H1 (cell line): ENCODE results near the gene PAWR. TPM values are rescaled to one million over a fixed set of nuclear protein-coding genes. Genes with fewer than 3 reads are reported as not detected.

ENCODE experiments used
- CTCF ChIA-PET: fragments of 300-600 bp; sonication (Branson Sonifier 250); formaldehyde crosslinking; loops from one replicate; lab custom pipeline; 2021; ENCODE audit not compliant: partially characterized antibody; lab: Charles Lee
- POLR2A ChIA-PET: fragments of 300-600 bp; sonication (Branson Sonifier 250); formaldehyde crosslinking; loops from one replicate; lab custom pipeline; 2021; ENCODE audit warnings: inconsistent platforms; ENCODE audit not compliant: partially characterized antibody; lab: Charles Lee
- DNase-seq, 2 experiments: peaks; one replicate each; pipeline versions ENCODE4 v3.0.0 to v3.0.0-alpha.2; 2010 to 2022; ENCODE audit warnings: low spot score in 2 of 2, low read depth in 1 of 2, mixed read lengths in 1 of 2
- FAIRE-seq: peaks from 2 replicates; lab custom pipeline; 2011; peaks lifted over from hg19 to GRCh38; lab: Jason Lieb, UNC
- H2AFZ ChIP-seq: 2 replicates; pipeline ENCODE4 v1.8.1; 2012; ENCODE audit warnings: low read length, inconsistent platforms
- H2AK5ac ChIP-seq: 2 replicates; pipeline ENCODE4 v1.6.1; 2013; ENCODE audit warnings: low read depth, low read length
- H2BK120ac ChIP-seq: replicated peaks from 2 replicates; pipeline ENCODE3; 2013; ENCODE audit warnings: low read depth, low read length, inconsistent platforms
- H2BK12ac ChIP-seq: 2 replicates; pipeline ENCODE4 v1.6.1; 2013; ENCODE audit warnings: low read depth, low read length
- H2BK15ac ChIP-seq: 2 replicates; pipeline ENCODE4 v1.6.1; 2013; ENCODE audit warnings: low read length
- H2BK20ac ChIP-seq: 2 replicates; pipeline ENCODE4 v1.6.1; 2013; ENCODE audit warnings: low read length
- H2BK5ac ChIP-seq: 2 replicates; pipeline ENCODE4 v1.6.1; 2013; ENCODE audit warnings: low read depth, low read length
- H3K14ac ChIP-seq: 2 replicates; pipeline ENCODE4 v1.6.1; 2013; ENCODE audit warnings: inconsistent platforms; ENCODE audit not compliant: insufficient read length
- H3K18ac ChIP-seq: 2 replicates; pipeline ENCODE4 v1.6.1; 2013; ENCODE audit warnings: low read length; ENCODE audit errors: extremely low read depth
- H3K23ac ChIP-seq: 2 replicates; pipeline ENCODE4 v1.6.1; 2013; ENCODE audit warnings: inconsistent platforms; ENCODE audit not compliant: insufficient read length
- H3K23me2 ChIP-seq: 2 replicates; pipeline ENCODE4 v1.6.1; 2013; ENCODE audit warnings: low read depth, low read length
- H3K27ac ChIP-seq: 2 replicates; pipeline ENCODE4 v1.6.1; 2011; ENCODE audit warnings: low read depth, low read length, inconsistent platforms
- H3K27me3 ChIP-seq, 4 experiments: replicated peaks in 1 of 4; 1 replicate in 1 of 4; 2 replicates in 3 of 4; pipeline versions ENCODE4 v1.6.1 to v1.8.1; 2011 to 2013; ENCODE audit warnings: low read length in 3 of 4, mild to moderate bottlenecking in 3 of 4, inconsistent platforms in 2 of 4, mixed read lengths in 2 of 4, moderate library complexity in 1 of 4; ENCODE audit not compliant: control insufficient read depth in 3 of 4, insufficient read depth in 3 of 4; ENCODE audit errors: extremely low read depth in 1 of 4
- H3K36me3 ChIP-seq, 4 experiments: 2 replicates each; pipeline versions ENCODE4 v1.6.1 to v1.8.1; 2011 to 2013; ENCODE audit warnings: mild to moderate bottlenecking in 4 of 4, low read length in 3 of 4, moderate library complexity in 2 of 4, control low read depth in 1 of 4, inconsistent platforms in 1 of 4; ENCODE audit not compliant: insufficient read depth in 4 of 4, control insufficient read depth in 2 of 4
- H3K4ac ChIP-seq: replicated peaks from 2 replicates; pipeline ENCODE3; 2013; ENCODE audit warnings: low read length, low read depth, mixed read lengths, inconsistent platforms; ENCODE audit not compliant: insufficient read length
- H3K4me1 ChIP-seq, 4 experiments: replicated peaks in 1 of 4; 1 replicate in 1 of 4; 2 replicates in 3 of 4; pipeline versions ENCODE4 v1.6.1 to v1.8.1; 2011 to 2013; ENCODE audit warnings: low read length in 3 of 4, inconsistent platforms in 2 of 4, mixed read lengths in 1 of 4; ENCODE audit not compliant: insufficient read depth in 4 of 4, control insufficient read depth in 3 of 4
- H3K4me2 ChIP-seq, 2 experiments: 2 replicates each; pipeline versions ENCODE4 v1.6.1 to v1.8.1; 2011 to 2013; ENCODE audit warnings: low read depth in 2 of 2, low read length in 2 of 2, control low read depth in 1 of 2, inconsistent platforms in 1 of 2, mild to moderate bottlenecking in 1 of 2; ENCODE audit not compliant: insufficient read depth in 1 of 2
- H3K4me3 ChIP-seq, 4 experiments: fragments of 200-600, 300-600 bp in 1 of 4; sonication (generic), shearing (Covaris generic), sonication (Bioruptor Twin) in 1 of 4; 2 replicates each; pipeline versions ENCODE4 v1.5.1 to v1.8.1; 2011 to 2016; ENCODE audit warnings: low read length in 4 of 4, low read depth in 3 of 4, control low read depth in 2 of 4, inconsistent platforms in 2 of 4, mild to moderate bottlenecking in 2 of 4, mixed read lengths in 1 of 4, moderate library complexity in 1 of 4; ENCODE audit not compliant: insufficient read depth in 2 of 4; ENCODE audit errors: extremely low read depth in 1 of 4
- H3K56ac ChIP-seq: replicated peaks from 2 replicates; pipeline ENCODE3; 2013; ENCODE audit warnings: low read depth, mild to moderate bottlenecking, mixed read lengths, low read length, inconsistent platforms; ENCODE audit not compliant: insufficient read length
- H3K79me1 ChIP-seq: 2 replicates; pipeline ENCODE4 v1.6.1; 2013; ENCODE audit warnings: low read depth, low read length, control low read depth
- H3K79me2 ChIP-seq, 2 experiments: 2 replicates each; pipeline versions ENCODE4 v1.6.1 to v1.8.1; 2012 to 2013; ENCODE audit warnings: low read length in 2 of 2, mild to moderate bottlenecking in 2 of 2, inconsistent platforms in 1 of 2; ENCODE audit not compliant: insufficient read depth in 2 of 2, control insufficient read depth in 1 of 2
- H3K9ac ChIP-seq, 4 experiments: replicated peaks in 1 of 4; 1 replicate in 1 of 4; 2 replicates in 3 of 4; pipeline versions ENCODE4 v1.6.1 to v1.8.1; 2011 to 2013; ENCODE audit warnings: low read depth in 3 of 4, low read length in 3 of 4, control low read depth in 2 of 4, mild to moderate bottlenecking in 2 of 4, moderate library complexity in 2 of 4, inconsistent platforms in 1 of 4; ENCODE audit errors: extremely low read depth in 1 of 4
- H3K9me3 ChIP-seq, 2 experiments: 2 replicates each; pipeline versions ENCODE4 v1.6.1 to v1.8.1; 2012 to 2013; ENCODE audit warnings: mild to moderate bottlenecking in 2 of 2, moderate library complexity in 2 of 2, control low read depth in 1 of 2, inconsistent platforms in 1 of 2, low read depth in 1 of 2, low read length in 1 of 2, mixed read lengths in 1 of 2; ENCODE audit not compliant: insufficient read depth in 2 of 2
- H4K20me1 ChIP-seq, 2 experiments: replicated peaks in 1 of 2; 2 replicates each; pipeline versions ENCODE3 to v1.8.1; 2011 to 2013; ENCODE audit warnings: inconsistent platforms in 2 of 2, low read length in 2 of 2, mild to moderate bottlenecking in 1 of 2; ENCODE audit not compliant: insufficient read depth in 2 of 2, control insufficient read depth in 1 of 2
- H4K5ac ChIP-seq: 2 replicates; pipeline ENCODE4 v1.6.1; 2013; ENCODE audit warnings: low read length, low read depth, mixed read lengths, inconsistent platforms; ENCODE audit not compliant: insufficient read length
- H4K8ac ChIP-seq: 2 replicates; pipeline ENCODE4 v1.8.0; 2013; ENCODE audit warnings: mild to moderate bottlenecking, moderate library complexity, low read length, inconsistent platforms; ENCODE audit not compliant: insufficient read depth; ENCODE audit errors: extremely low read depth
- H4K91ac ChIP-seq: replicated peaks from 2 replicates; pipeline ENCODE3; 2013; ENCODE audit warnings: low read length, mixed read lengths, inconsistent platforms; ENCODE audit not compliant: insufficient read length
- RXRA ChIP-seq: IDR thresholded peaks from 2 replicates; pipeline ENCODE4 v1.6.1; 2011; ENCODE audit warnings: low read depth, mild to moderate bottlenecking, low read length, moderate library complexity; ENCODE audit not compliant: insufficient read depth
- WGBS, 2 experiments: shearing (Covaris generic) in 1 of 2; methylation state at CpG; one replicate each; pipeline versions ENCODE4 v1.1.6 to v1.1.7; 2013 to 2015; ENCODE audit warnings: low lambda C conversion rate in 2 of 2, mixed read lengths in 2 of 2, inconsistent platforms in 1 of 2, low coverage in 1 of 2, missing lambda C conversion rate in 1 of 2; ENCODE audit not compliant: insufficient replicate concordance in 2 of 2, insufficient coverage in 1 of 2, insufficient read length in 1 of 2; ENCODE audit errors: extremely low coverage in 1 of 2, missing lambda C conversion rate in 1 of 2; 5-methylcytosine and 5-hydroxymethylcytosine counted together
- polyA plus RNA-seq, 7 experiments: library from polyadenylated mRNA; depleted of rRNA in 3 of 7; stranded (reverse) in 5 of 7; unstranded in 2 of 7; fragments of >200 nt in 5 of 7; fragments of 200-250 nt in 2 of 7; gene quantifications; 1 replicate in 5 of 7; 2 replicates in 1 of 7; 4 replicates in 1 of 7; pipeline versions ENCODE4 v1.2.1 to v1.2.3, GENCODE V29; 2011 to 2013; ENCODE audit warnings: missing spikeins in 2 of 7, mixed read lengths in 2 of 7
- total RNA-seq: library from RNA; stranded (reverse); fragmentation: NEBNext Ultra II Directional; extraction: Animal tissue kit (Norgen Biotek cat#: 25700); gene quantifications from 2 replicates; pipeline ENCODE4 v1.2.1, GENCODE V29; 2021

PAWR gene
- total and polyA plus RNA-seq, 2 of the 8 experiments (the other 6 are each of a cell fraction or from before 2014, with no cell fraction given): 28.3 to 327 TPM

- H3K56ac ChIP-seq: no peak overlapping the region
- TF ChIP-seq RXRA: no peak
- TF ChIP-seq, all 59 proteins: peak for 0
- H2BK20ac ChIP-seq: no peak overlapping the region
- no peak overlapping the region for H4K91ac ChIP-seq
- H2BK12ac ChIP-seq: no peak overlapping the region
- peaks cover 3% of the 10 kb centered on the region; the same call in 1 of the 2 replicates for H3K79me1 ChIP-seq
- H3K36me3 ChIP-seq: peaks cover 0 to 51% (median 8%) of the 10 kb centered on the region in 4 experiments; a peak in 5 of 8 replicates
- no peak overlapping the region for H4K5ac ChIP-seq
- no peaks in the 10 kb centered on the region for H3K23me2 ChIP-seq
- FAIRE-seq: no peak
- no peak overlapping the region for H3K27ac ChIP-seq
- DNase-seq: no peak
- no peak overlapping the region for H2BK15ac ChIP-seq
- H2AFZ ChIP-seq: no peak overlapping the region
- H3K9ac ChIP-seq: no peak overlapping the region
- peaks cover 0 to 44% of the 10 kb centered on the region in 2 experiments; a peak in 2 of 4 replicates for H3K79me2 ChIP-seq
- 94% methylated on average over 4 of the region's 4 CpGs; no CpG with 5 or more reads in 1 of the 2 experiments for WGBS, 2 experiments
- no peak overlapping the region for H2BK120ac ChIP-seq
- no peak overlapping the region for H3K4me3 ChIP-seq
- no peak overlapping the region for H3K4ac ChIP-seq
- no peak overlapping the region for H3K18ac ChIP-seq
- CTCF ChIA-PET: interaction anchor here (0.6 to 2.6 kb wide), 2 partner anchors 17 to 66 kb away, joined by 3 to 6 read pairs; no protein-coding TSS in a partner anchor
- no peak overlapping the region for H2BK5ac ChIP-seq
- no peaks in the 10 kb centered on the region for H3K9me3 ChIP-seq
- peaks cover 0 to 3% of the 10 kb centered on the region in 2 experiments for H4K20me1 ChIP-seq
- no peak overlapping the region for H3K23ac ChIP-seq
- no peak overlapping the region for H4K8ac ChIP-seq
- H3K4me1 ChIP-seq: peaks cover 0 to 3% (median 0%) of the 10 kb centered on the region in 4 experiments; a peak in 1 of 7 replicates
- no peaks in the 10 kb centered on the region for H3K27me3 ChIP-seq
- POLR2A ChIA-PET: interaction anchor here (1.1 to 1.3 kb wide), 2 partner anchors 9 to 30 kb away, joined by 4 to 5 read pairs; no protein-coding TSS in a partner anchor
- no peak overlapping the region for H3K14ac ChIP-seq
- no peak overlapping the region for H3K4me2 ChIP-seq
- H2AK5ac ChIP-seq: no peak overlapping the region
These were observed 95.5 kb downstream of the PAWR start for GRCh38 chr12:79595273-79595672.
